IPS-18c (cell line): ENCODE measurements around the gene DPY30.

Experiments used
- H3K4me3 ChIP-seq: 2 replicates; pipeline ENCODE4 v1.7.0; 2013; ENCODE audit warnings: low read depth, mild to moderate bottlenecking, low read length, moderate library complexity; ENCODE audit not compliant: insufficient read depth
- H3K9me3 ChIP-seq: one replicate; pipeline ENCODE4 v1.6.1; 2013; ENCODE audit warnings: mild to moderate bottlenecking, low read length, moderate library complexity; ENCODE audit not compliant: control insufficient read depth, insufficient read depth

The DPY30 gene

GRCh38 chr2:31987454-31988220 lies 52.0 kb downstream of the DPY30 start:
- Histone ChIP-seq H3K9me3 (no peaks in the 10 kb centered on the region), H3K4me3 (no peak overlapping the region)

DNA sequence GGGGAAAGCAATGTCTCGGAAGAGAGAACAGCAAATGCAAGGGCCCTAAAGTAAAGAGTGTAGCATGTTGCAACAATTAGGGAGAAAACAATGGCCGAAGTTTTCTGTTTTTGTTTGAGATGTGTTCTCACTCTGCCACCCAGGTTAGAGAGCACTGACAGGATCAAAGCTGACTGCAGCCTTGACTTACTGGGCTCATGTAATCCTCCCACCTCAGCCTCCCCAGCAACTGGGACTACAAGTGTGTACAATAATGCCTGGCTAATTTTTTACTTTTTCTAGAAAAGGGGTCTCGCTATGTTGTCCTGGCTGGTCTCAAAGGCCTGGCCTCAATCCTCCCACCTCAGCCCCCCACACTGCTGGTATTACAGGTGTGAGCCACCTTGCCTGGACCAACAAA lies 52.7 kb downstream of the DPY30 start:
- H3K9me3 ChIP-seq: no peaks in the 10 kb centered on the region

DNA sequence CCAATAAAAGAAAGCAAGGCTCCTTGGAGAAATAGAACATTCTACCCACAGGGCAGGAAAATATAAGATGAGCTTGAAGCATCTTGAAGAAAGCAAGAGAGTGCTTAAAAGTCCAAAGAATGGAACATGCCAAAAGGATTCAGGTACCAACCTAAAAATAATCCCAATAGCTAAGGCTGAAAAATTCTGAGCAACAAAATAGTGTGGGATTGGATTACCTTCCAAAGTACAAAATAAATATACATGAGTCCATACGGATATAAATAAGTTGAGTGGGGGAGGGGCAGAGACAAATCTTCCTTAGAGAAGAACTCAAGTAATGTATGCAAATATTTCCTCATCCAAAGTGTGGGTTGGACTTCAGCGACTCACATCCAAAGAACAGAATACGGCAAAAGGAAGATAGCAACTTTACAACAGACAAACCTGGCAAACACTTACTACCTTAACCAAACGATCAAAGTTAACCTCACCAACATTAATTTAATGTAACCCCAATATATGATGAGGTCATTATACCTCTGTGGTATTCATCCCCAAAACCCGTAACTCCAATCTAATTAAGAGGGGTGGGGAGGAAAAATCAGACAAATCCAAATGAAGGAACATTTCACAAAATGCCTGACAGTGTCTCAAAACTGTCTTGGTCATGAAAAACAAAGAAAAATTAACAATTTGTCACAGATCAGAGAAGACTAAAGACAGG lies 55.7 kb downstream of the DPY30 start:
- H3K4me3 ChIP-seq: no peak overlapping the region

More for the DNA sequence above, 52.7 kb downstream of the DPY30 start:
- H3K4me3 ChIP-seq: no peak overlapping the region

DNA sequence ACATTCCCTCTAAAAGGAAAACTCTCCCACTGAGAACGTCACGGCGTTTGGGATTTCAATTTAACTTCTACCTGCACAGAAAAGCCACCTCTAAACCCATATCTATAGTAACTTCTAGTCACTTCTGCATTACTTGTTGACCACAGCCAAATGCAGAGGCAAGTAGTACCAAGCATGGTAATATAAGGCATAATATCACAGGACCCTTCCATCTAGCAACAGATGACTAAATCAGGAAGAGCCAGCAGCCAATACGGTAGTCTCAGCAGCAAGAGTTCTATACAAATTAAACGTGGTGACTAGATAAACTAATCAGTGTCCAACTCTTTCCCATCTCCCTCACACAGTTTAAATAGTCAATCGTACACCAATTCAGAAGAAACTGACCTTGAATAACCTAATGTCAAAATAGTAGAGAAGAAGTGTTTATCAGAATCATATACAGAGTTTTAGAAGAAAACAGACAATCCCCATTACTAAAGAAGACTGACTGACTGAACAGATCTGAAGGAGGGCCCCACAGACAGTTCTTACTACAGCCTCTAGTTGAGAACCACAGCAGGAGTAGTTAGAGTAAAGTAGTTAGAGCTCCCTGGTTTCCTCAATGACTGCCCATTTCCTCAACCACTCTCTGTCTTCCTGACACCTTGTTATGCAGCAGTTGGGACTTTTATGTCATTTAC lies 58.8 kb downstream of the DPY30 start:
- H3K9me3 ChIP-seq: no peaks in the 10 kb centered on the region

More for the DNA sequence above, 55.7 kb downstream of the DPY30 start:
- no peaks in the 10 kb centered on the region for H3K9me3 ChIP-seq

GRCh38 chr2:31979956-31980355 lies 59.6 kb downstream of the DPY30 start:
- Histone ChIP-seq H3K9me3 (no peaks in the 10 kb centered on the region), H3K4me3 (no peak overlapping the region)

More for the DNA sequence above, 58.8 kb downstream of the DPY30 start:
- no peak overlapping the region for H3K4me3 ChIP-seq

DNA sequence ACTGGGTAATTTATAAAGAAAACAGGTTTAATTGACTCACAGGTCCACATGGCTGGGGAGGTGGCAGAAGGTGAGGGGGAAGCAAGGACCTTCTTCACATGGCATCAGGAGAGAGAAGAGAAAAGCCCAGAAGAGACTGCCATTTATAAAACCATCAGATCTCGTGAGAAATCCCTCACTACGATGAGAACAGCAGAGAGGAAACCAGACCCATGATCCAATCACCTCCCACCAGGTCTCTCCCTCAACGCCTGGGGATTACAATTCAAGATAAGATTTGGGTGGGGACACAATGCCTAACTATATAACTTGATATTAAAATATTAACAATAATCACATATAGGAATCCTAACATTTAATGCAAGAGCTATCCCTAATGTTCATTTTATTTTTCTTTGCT lies 60.6 kb downstream of the DPY30 start:
- no peak overlapping the region for H3K4me3 ChIP-seq

GRCh38 chr2:31978436-31978835 lies 61.2 kb downstream of the DPY30 start:
- Histone ChIP-seq H3K9me3 (no peaks in the 10 kb centered on the region), H3K4me3 (no peak overlapping the region)

More for the DNA sequence above, 60.6 kb downstream of the DPY30 start:
- H3K9me3 ChIP-seq: no peaks in the 10 kb centered on the region
